Measurements from ENCODE around the gene CCSAP.
A peak's percentile ranks its signal among the peaks of the same experiment; 100 is the strongest.
"Not testable (repeated sequence)": the region's sequence is repeated elsewhere in the genome, so short reads cannot be mapped to it uniquely, and the experiment has no call there.

Gene CCSAP

GRCh38 chr1:229325853-229326487 is 16.9 kb downstream of the CCSAP start:
- peak; percentile 12 for DNase-seq (ENCODE audit: low spot score)

- DNase-seq (ENCODE audit: low spot score), result no peak
Observed at GRCh38 chr1:229325401-229325800, 17.4 kb downstream of the CCSAP start.

DNA sequence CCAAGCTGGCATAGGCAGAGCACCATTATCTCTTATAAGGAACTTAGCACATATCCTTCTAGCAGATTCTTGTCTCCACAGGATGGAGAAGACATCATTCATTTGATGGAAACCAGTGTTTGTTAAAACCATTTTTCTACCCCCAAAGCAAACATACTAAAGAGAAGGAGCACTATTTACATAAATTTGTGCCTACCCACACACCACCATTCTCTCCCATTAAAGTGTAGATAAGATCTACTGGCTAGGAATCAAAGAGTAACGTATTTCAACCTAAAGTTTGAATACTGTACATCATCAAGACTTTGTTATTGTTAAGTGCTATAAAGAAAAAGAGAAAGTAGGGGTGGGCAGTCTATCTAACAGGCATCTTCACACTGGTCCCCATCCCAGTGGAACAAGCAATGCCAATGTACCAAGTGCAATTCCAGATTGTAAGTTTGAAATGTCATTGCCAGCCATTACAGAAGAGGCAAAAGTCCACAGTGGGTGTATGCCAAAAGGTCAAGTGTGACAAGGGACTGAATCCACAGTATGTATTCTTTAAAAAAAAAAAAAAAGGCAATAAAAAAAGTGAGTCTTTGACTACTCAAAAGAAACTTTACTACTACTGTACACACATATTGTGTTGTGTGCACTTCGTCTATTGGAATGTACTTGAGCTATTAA is 18.8 kb downstream of the CCSAP start:
- DNase-seq (ENCODE audit: low spot score), result no peak

DNA sequence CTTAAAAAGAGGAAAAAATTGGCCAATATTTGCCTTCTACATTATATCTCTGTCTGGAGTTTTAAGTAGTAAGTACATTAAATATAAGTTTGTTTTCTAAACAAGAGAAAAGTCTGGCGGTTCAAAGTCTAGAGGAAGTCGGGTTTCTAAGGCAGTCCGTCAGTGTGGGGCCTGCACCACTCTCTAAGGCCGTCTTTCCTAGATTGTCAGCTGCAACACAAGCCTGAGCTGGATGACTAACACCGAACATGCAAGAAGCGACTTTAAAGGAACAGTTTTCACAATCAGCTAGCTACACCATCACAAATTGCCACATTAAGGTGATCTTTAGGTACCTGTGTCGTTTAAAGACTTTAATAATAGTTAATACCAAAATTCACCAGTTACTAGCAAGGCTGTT is 19.6 kb downstream of the CCSAP start:
- no peak for DNase-seq (ENCODE audit: low spot score)

DNA sequence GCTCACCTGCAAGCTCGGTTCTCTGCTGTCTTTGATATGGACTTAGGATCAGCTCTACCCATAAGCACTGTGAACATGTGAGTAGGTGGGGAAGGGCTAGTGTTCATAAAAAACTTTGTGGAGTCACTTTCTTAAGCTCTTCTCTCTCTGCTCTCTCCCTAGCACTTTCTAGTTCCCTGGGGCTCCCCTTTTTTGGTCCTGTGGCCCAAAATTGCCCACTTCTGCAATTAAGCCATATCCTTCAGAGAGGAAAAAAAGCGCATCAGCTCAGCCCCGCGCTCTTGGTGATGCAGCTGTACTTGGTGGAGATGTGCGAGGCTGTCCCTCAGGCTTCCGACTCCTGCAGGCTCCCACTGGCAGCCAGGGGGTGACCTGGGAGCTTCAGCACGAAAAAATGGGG is 23.4 kb downstream of the CCSAP start:
- DNase-seq (ENCODE audit: low spot score), result no peak

DNA sequence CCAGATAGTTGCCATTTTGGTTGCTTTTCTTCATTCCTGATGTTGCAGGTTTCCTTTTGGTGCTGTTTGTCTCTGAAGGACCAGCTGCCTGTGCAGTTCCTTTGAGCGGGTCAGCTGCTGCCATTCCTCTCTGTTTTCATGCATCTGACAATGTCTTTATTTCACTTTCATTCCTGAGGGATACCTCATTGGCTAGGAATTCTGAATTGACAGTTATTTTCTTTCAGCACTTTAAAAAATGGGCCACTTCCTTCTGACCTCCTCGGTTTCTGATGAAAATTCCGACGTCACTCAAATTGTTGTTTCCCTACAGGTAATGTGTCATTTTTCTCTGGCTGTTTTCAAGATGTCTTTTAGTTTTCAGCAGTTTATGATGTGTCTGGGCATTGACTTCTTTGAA is 24.8 kb downstream of the CCSAP start:
- DNase-seq (ENCODE audit: low spot score), result no peak

GRCh38 chr1:229316166-229316565 is 26.7 kb downstream of the CCSAP start:
- no peak for DNase-seq (ENCODE audit: low spot score)

GRCh38 chr1:229310833-229311232 is 32.0 kb downstream of the CCSAP start:
- DNase-seq (ENCODE audit: low spot score), result no peak

DNA sequence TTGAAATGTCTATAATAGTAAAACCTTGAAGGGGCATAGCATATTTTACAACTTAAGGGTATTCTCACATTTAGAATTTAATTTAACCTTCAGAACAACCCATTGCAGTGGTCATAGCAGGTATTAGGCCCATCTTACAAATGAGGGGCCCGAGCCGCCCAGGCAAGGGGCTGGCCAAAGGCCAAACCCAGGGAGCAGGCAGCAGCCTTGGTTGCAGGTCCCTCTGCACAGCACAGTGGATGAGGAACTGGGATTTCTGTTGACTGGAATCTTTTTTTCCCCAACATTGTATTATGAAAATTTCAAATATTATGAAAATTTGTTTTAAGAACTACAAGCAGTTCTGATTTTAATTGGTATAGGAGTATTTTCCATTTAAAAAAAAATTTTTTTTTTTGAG is 33.2 kb downstream of the CCSAP start:
- DNase-seq (ENCODE audit: low spot score), result no peak

DNA sequence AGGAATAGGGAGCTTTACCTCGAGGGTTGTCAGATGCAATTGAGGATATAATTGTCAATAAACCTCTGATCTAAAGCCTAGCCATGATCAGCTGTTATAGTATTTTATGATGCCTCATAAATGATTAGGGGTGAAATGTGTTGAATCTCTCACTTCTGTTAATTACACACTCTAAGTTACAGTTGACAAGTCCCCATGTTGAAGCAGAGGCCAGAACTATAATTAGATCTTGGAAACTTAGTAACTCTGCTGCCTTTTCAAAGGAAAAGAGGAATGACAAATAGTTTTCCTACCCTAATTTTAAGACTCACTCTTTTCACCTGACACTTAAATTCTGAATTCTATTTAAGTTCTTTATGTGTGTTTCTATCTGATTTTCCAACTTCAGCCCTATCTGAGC is 33.8 kb downstream of the CCSAP start:
- no peak for DNase-seq (ENCODE audit: low spot score)

DNA sequence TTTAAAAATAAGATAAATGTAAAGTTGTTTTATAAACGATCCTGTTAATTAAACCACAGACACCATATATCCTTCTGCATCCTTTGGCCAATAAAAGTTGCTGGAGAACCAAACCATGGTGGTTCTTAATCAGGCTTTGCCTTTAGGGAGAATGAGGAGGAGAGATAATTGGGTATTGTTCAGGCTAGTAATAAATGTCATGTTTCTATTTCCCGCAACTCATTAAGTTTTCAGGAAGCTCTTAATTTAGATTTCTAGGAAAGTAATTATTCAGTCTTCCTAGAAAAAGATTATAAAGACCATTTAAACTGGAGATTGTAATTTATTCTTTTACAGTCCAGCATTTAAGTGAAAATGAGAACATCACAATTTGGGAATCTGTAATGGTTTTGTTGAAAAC is 37.5 kb downstream of the CCSAP start:
- DNase-seq (ENCODE audit: low spot score), result no peak

GRCh38 chr1:229303855-229304254 is 39.0 kb downstream of the CCSAP start:
- no peak for DNase-seq (ENCODE audit: low spot score)

GRCh38 chr1:229302740-229303139 is 40.1 kb downstream of the CCSAP start:
- DNase-seq (ENCODE audit: low spot score), result no peak

DNA sequence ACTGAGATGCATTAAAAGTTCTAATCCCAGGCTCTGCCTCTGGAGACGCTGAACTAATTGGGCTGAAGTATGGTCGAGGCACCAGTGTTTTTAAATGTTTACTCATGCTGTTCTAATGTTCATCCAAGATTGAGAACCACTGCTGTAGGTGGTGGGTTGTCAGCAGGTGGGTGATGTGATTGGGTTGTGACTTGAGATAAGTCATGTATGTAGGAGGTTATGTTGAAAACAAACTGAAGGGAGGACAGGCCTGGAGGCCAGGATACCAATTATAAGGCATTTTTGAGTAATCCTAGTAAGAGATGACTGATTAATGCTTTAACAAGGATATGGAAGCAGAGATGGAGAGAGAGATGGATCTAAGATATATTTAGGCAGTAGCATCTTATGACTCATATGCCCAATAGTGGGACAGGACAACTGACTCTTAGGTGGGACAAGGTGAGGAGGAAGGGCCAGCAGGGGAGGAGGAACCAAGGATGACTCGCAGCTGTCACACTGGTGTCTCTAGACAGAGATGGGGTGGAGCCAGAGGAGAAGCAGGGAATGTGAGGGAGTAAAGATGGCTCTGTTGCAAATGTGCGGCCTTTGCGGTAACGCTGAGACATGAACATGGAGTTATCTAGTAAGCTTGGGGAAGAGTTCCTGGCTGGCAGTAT is 42.6 kb downstream of the CCSAP start:
- DNase-seq (ENCODE audit: low spot score), result no peak

DNA sequence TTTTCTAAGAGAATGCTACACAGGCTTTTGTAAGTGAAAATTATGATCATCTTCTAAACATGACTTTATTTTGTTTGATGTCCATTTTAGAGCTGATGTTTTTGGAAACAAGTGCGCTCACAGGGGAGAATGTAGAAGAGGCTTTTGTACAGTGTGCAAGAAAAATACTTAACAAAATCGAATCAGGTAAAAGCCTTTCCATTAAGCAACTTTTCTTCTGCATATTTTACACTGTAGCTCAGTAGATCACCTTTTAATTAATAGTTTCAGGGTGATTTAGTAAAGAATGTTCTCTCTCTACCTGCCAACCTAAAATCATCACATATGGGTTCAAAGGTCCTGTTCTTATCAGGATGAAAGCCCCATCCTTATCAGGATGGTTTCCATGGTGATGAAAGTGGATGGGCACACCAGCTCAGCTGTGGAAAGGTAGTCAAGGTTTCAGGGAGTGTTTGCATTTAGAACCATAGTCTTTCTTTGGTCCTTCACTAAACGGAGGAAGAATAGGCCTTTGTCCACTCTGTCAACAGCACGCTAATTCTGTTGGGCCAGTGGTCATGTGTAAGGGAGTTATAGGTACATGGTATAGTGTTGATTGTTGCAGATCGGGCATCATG is 43.9 kb downstream of the CCSAP start:
- no peak for DNase-seq (ENCODE audit: low spot score)

- DNase-seq (ENCODE audit: low spot score), result no peak
Observed at GRCh38 chr1:229298420-229298819, 44.4 kb downstream of the CCSAP start.

DNA sequence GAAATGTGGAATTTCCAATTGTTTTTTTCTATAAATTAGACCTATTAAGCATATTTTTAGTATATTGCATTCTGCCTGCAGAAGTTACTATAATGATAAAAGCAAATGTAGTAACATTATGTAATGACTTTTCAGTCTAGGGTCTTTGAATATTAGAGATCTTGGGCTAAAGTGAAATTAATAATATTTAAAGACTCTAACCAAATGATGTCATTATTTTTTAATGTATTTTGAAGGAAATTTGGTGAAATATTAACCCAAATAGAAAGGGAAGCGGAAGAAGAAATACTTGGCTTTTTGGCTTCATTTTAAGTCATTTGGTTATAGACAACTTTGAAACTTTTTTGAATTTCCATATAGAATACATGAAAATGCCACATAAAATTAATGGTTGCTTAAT is 45.1 kb downstream of the CCSAP start:
- no peak for DNase-seq (ENCODE audit: low spot score)

- DNase-seq (ENCODE audit: low spot score), result no peak
Observed at GRCh38 chr1:229296541-229296941, 46.3 kb downstream of the CCSAP start.

DNA sequence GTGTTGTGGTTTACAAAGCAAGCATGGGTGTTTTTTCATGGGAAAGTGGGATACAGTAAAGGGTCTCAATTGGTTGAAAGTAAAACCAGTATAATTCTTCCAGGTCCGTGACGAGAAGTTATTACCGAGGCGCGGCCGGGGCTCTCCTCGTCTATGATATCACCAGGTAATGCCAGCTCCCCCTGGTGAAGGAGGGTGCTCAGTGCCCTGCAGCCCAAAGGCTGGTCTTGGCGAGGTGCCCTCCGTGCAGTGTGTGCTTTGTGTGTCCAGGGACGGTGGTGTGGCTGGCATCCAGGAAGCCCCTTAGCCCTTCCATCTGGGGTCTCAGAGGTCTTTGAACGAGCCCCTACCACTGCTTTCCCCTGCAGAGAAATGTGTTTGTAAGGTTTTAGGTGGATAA is 47.1 kb downstream of the CCSAP start:
- no peak for DNase-seq (ENCODE audit: low spot score)

- DNase-seq (ENCODE audit: low spot score), result no peak
Observed at GRCh38 chr1:229293528-229294204, 49.2 kb downstream of the CCSAP start.

DNA sequence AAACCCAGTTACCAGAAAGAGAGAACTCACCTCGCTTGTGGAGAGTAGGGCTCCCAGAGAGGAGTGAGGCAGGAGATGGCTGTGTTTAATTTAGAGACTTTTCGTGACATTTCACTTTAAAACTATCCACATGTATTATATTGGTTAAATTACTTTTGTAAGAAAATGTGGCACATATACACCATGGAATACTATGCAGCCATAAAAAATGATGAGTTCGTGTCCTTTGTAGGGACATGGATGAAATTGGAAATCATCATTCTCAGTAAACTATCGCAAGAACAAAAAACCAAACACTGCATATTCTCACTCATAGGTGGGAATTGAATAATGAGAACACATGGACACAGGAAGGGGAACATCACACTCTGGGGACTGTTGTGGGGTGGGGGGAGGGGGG is 51.2 kb downstream of the CCSAP start:
- not testable (repeated sequence) for DNase-seq (ENCODE audit: low spot score)

DNA sequence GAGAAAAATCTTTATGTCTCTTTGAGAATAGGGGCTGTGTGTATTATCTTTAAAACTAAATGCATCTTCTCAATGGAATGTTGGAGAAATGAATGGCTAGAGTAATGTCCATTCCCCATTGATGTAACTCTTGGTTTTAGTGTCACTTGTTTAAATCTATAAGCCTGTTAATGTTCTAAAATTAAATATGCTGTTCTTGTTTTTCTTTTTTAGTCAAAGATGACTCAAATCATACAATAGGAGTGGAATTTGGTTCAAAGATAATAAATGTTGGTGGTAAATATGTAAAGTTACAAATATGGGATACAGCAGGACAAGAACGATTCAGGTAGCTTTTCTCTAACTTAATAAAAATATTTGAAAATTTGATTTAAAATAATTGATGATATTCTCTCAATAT is 54.3 kb downstream of the CCSAP start:
- DNase-seq (ENCODE audit: low spot score), result no peak

GRCh38 chr1:229287267-229287666 is 55.6 kb downstream of the CCSAP start:
- DNase-seq (ENCODE audit: low spot score), result no peak

Data from CD4-positive, alpha-beta T cell treated with Interleukin-2 at 100 ng/mL for 4 hours (primary cell).